GM18858 (cell line): ENCODE measurements around the gene KCTD5.
"Not testable (repeated sequence)": the region's sequence is repeated elsewhere in the genome, so short reads cannot be mapped to it uniquely, and the experiment has no call there.

Experiments used
- ATAC-seq: cut with Tn5 transposase; IDR thresholded peaks from one replicate; pipeline ENCODE4 v1.9.1; 2021; ENCODE audit not compliant: unreplicated experiment

Gene KCTD5

GRCh38 chr16:2671741-2672140 is 10.6 kb upstream of the KCTD5 start:
- no peak for ATAC-seq

- ATAC-seq: peak; percentile 74
Measured at GRCh38 chr16:2673066-2673999, 9.0 kb upstream of the KCTD5 start.

GRCh38 chr16:2675021-2675420 is 7.3 kb upstream of the KCTD5 start:
- ATAC-seq: no peak

- ATAC-seq: no peak
Measured at GRCh38 chr16:2675714-2676113, 6.6 kb upstream of the KCTD5 start.

- not testable (repeated sequence) for ATAC-seq
Measured at GRCh38 chr16:2676937-2677336, 5.4 kb upstream of the KCTD5 start.

- not testable (repeated sequence) for ATAC-seq
Measured at GRCh38 chr16:2678206-2678965, 3.9 kb upstream of the KCTD5 start.

GRCh38 chr16:2679902-2680301 is 2.4 kb upstream of the KCTD5 start:
- not testable (repeated sequence) for ATAC-seq

GRCh38 chr16:2680360-2680759 is 2.0 kb upstream of the KCTD5 start:
- ATAC-seq: not testable (repeated sequence)

- not testable (repeated sequence) for ATAC-seq
Measured at GRCh38 chr16:2683041-2683440, 718 bp downstream of the KCTD5 start.

GRCh38 chr16:2686075-2686474 is 3.8 kb downstream of the KCTD5 start:
- ATAC-seq: not testable (repeated sequence)

GRCh38 chr16:2686912-2687507 is 4.7 kb downstream of the KCTD5 start:
- no peak for ATAC-seq

GRCh38 chr16:2687531-2688308 is 5.4 kb downstream of the KCTD5 start:
- ATAC-seq: no peak

GRCh38 chr16:2689422-2689821 is 7.1 kb downstream of the KCTD5 start:
- ATAC-seq: not testable (repeated sequence)

GRCh38 chr16:2689968-2690801 is 7.9 kb downstream of the KCTD5 start:
- ATAC-seq: no peak

GRCh38 chr16:2690852-2691251 is 8.5 kb downstream of the KCTD5 start:
- no peak for ATAC-seq

- ATAC-seq: no peak
Measured at GRCh38 chr16:2691491-2692248, 9.3 kb downstream of the KCTD5 start.

GRCh38 chr16:2692251-2692947 is 10.1 kb downstream of the KCTD5 start:
- ATAC-seq: no peak

- ATAC-seq: no peak
Measured at GRCh38 chr16:2692948-2693651, 10.8 kb downstream of the KCTD5 start.
